ENCODE results near the gene RAB35. TPM values are rescaled to one million over a fixed set of nuclear protein-coding genes. Genes with fewer than 3 reads are reported as not detected.

RAB35 gene
- total and polyA plus RNA-seq, 9 of the 15 experiments (the other 6 are each of a cell fraction or from before 2014, with no cell fraction given), result 0.65 to 76.3 (median 38.9) TPM

- TF ChIP-seq POLR2AphosphoS5 (IDR thresholded peaks at IDR 0.05; ENCODE audit: control insufficient read depth, insufficient read depth, low read depth, low read length), result peak; percentile 72
- peak; percentile 89 for TF ChIP-seq ERF (CRISPR knock-in tag; IDR thresholded peaks at IDR 0.05)
- TF ChIP-seq TAF1 (IDR thresholded peaks at IDR 0.05; ENCODE audit: control insufficient read depth, extremely low read depth, insufficient read depth, low read length, severe bottlenecking), result peak; percentile 44
- TF ChIP-seq, protein P1, sequence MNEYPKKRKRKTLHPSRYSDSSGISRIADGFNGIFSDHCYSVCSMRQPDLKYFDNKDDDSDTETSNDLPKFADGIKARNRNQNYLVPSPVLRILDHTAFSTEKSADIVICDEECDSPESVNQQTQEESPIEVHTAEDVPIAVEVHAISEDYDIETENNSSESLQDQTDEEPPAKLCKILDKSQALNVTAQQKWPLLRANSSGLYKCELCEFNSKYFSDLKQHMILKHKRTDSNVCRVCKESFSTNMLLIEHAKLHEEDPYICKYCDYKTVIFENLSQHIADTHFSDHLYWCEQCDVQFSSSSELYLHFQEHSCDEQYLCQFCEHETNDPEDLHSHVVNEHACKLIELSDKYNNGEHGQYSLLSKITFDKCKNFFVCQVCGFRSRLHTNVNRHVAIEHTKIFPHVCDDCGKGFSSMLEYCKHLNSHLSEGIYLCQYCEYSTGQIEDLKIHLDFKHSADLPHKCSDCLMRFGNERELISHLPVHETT (CRISPR knock-in tag; conservative IDR thresholded peaks at IDR 0.05 in 1 of 2, IDR thresholded peaks at IDR 0.05 in 1 of 2), result peak in 1 of 2 experiments; percentile 36; a peak in 1 of 4 replicates
- TF ChIP-seq CTBP1 (IDR thresholded peaks at IDR 0.05; ENCODE audit: borderline replicate concordance), result peak; percentile 80; the same call in 1 of the 2 replicates
- TF ChIP-seq MEIS2 (IDR thresholded peaks at IDR 0.05; ENCODE audit: partially characterized antibody), result peak; percentile 100
- peak; percentile 68 for TF ChIP-seq GMEB1 (CRISPR knock-in tag; IDR thresholded peaks at IDR 0.05)
- no peak for TF ChIP-seq TRIM28 (IDR thresholded peaks at IDR 0.05)
- peak; percentile 95 for TF ChIP-seq L3MBTL2 (IDR thresholded peaks at IDR 0.05)
- no peak for TF ChIP-seq BCOR (IDR thresholded peaks at IDR 0.05)
- peak in 1 of 3 experiments; percentile 18 for TF ChIP-seq YY1 (IDR thresholded peaks at IDR 0.05; ENCODE audit: borderline replicate concordance in 1 of 3, control insufficient read depth in 1 of 3, extremely low read depth in 1 of 3, insufficient read depth in 3 of 3, insufficient read length in 1 of 3, insufficient replicate concordance in 2 of 3, low read depth in 1 of 3, low read length in 2 of 3)
- TF ChIP-seq CHCHD3 (CRISPR knock-in tag; IDR thresholded peaks at IDR 0.05), result peak; percentile 53; the same call in 1 of the 2 replicates
- TF ChIP-seq SP1 (CRISPR knock-in tag; IDR thresholded peaks at IDR 0.05), result peak; percentile 57; the same call in 1 of the 2 replicates
- no peak; the same call in 1 of the 2 replicates for TF ChIP-seq ZKSCAN1 (IDR thresholded peaks at IDR 0.05; ENCODE audit: low read depth, low read length)
- 0 out of 2 replicates have a peak, but pooled peaks have one; percentile 69 for TF ChIP-seq ZNF212 (CRISPR knock-in tag; IDR thresholded peaks at IDR 0.05)
- TF ChIP-seq MXI1 (IDR thresholded peaks at IDR 0.05; ENCODE audit: low read depth, low read length), result peak; percentile 73; the same call in 1 of the 2 replicates
- peak; percentile 84 for TF ChIP-seq ATF7 (IDR thresholded peaks at IDR 0.05)
- TF ChIP-seq ATF4 (CRISPR knock-in tag; IDR thresholded peaks at IDR 0.05), result 0 out of 2 replicates have a peak, but pooled peaks have one; percentile 58
- TF ChIP-seq HDAC1 (IDR thresholded peaks at IDR 0.05), result peak in 1 of 2 experiments; percentile 94; a peak in 2 of 4 replicates
Measured at GRCh38 chr12:120116792-120117651, 469 bp upstream of the RAB35 start (continued).
